Measurements from ENCODE around the gene IMPDH1.

The IMPDH1 gene

DNA sequence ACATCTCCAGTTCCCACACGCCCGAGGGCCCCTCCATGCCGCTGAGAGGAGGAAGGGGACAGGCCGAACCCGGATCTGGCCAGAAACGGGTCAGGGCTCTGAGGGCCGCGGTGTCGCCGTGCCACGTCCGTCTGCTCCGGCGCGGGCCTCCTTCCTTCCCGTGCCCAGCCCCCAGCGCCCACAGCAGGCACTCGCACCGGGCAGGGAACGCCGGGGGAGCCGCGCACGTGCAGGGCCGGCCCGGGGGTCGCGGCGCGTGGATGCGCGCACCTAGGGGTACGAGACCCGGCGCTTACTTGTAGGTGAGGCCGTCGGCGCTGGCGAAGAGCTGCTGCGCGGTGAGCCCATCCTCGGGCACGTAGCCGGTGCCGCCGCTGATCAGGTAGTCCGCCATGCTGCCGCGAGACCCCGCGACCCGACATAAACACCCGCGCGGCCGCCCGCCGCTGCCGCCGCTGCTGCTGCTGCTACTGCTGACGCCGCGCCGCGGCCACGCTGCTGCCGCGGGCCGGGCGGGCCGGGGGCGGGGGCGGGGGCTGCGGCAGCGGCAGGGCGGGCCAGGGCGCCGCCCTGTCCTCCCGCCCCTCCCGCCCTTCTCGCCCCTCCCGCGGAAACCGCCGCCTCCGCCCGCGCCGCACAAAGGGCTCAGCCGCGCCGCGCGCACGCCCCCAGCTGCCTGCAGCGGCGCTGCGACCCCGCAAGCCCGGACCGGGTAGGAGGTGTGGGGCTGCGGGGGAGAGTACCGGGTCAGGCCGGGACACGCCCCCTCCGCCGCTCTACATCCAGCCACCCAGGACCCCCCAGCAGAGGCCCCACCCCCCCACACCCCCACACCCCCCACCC lies 4.1 kb downstream of the IMPDH1 start:
- no peak for DNase-seq (ENCODE audit: low read depth in 2 of 2)

DNA sequence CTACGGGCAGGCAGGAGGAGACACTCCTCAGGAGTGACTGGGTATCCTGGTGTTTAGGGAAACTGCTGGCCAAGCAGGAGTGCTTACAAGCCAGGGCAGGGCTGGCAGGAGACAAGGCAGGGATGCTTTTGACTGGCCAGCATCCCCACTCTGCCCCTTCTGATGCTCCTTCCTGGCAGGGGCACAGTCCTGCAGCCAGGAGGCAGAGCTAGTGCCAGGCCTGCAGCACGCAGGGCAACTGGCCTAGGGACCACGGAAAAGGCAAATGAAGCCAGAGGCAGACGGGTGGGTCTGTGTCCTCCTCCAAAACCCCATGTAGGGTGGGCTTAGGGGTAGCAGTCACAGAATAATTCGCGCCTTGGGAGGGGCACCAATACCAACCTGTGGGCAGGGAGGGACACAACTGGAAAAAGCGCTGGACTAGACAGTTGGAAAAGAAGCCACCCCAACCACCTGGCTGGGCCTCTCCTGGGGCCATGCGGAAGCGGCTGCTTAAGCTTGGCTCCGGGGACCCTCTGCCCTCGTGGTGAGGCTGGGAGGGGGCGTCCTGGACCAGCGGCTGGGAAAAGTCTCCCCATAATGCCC lies 4.8 kb downstream of the IMPDH1 start:
- no peak for DNase-seq (ENCODE audit: low read depth in 2 of 2)

DNA sequence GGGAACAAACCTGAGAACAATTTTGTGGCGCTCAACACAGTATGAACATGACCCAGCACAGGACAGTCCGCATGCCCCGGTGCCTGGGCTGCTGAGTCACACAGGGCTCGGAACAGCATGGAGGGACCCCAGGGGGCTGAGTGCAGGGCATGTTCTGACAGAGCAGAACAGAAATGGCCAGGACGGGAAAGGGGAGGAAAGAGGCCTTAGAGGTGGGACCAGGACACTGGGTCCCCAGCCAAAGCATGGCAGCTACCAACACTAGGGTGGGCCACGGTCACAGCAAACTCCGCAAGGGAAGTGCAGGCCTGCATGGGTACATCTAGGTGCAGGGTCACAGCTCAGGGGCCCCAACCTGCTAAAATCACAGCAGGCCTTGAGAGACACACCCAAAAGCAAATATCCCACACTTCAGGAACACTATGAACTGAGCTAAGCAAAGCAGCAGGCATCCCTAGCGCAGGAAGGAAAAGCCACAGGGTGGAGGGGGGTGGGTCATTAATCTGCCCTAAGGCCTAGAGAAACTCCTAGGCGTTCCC lies 5.6 kb downstream of the IMPDH1 start:
- DNase-seq (ENCODE audit: low read depth in 2 of 2) = no peak

DNA sequence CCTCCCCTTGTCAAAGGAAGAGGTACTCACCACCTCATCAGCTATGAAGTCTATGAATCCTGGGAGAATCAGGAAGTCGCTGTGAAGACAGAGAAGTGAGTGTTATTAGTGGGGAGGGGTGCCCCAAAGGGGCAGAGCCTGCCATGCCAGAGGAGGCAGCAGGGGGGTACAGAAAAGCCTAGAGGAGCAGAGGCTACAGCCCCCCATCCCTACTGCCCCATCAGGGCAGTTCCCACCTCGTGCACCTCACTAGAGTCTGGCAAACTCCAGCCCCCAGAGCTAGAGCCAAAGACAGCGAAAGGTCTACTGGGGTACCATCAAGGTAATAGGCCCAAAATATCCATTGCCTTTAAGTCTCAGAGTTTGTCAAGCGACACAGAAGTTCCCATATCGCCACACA lies 6.1 kb downstream of the IMPDH1 start:
- DNase-seq (ENCODE audit: low read depth in 2 of 2) = no peak

DNA sequence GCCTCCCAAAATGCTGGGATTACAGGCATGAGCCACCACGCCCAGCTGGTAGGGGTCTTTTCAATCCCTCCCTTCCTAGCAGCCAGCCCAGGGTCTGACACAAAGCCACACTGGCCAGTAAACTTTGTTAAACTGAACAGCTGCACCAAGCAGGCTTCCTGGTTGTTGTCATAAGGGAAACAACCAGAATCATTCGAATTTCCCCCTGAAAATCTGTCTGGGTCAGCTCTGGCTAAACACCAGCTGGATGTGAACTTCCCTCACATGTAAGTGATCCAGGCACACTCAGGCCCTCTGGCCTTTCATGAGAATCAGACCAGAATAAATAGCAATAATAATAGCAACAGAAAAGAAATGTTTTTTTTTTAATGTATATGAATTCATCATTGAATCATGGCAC lies 7.4 kb downstream of the IMPDH1 start:
- no peak for DNase-seq (ENCODE audit: low read depth in 2 of 2)

DNA sequence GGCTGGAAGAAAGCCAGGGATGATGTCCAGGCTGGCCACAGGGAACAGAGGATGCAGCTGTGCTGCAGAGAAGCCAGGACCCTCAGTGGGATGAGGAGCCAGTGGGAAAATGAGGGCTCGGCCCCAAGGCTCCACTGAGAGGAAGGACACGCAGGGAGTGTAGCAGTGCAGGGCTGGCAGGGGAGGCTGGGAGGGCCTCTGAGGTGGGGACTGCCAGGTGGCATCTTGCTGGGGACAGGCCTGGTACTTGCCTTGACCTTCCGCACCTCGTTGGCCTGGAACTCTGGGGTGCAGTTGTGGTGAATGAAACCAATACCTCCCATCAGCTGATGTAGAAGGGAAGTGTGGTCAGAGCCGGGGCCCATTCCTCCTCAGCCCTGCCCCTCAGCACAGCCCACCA lies 9.2 kb downstream of the IMPDH1 start:
- DNase-seq (ENCODE audit: low read depth in 2 of 2) = no peak

DNA sequence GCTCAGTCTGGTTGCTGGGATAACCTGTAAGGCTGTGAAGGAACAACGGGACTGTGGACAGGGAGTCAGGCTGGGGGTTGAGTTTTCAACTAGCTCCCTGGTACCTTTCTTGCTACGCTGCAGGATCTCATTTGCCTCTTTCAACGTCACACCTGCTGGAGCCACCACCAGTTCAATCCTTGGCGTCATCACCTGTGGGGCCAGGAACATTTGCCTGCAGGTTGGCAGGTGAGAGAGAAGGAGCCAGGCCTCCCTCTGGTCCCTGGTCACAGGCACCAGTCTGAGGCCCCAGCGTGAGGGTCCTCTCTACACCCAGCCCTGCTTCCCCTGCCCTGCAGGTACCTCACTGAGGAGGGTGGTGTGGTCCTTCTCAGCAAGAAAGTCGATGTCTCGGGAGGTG lies 9.8 kb downstream of the IMPDH1 start:
- DNase-seq (ENCODE audit: low read depth in 2 of 2) = no peak

DNA sequence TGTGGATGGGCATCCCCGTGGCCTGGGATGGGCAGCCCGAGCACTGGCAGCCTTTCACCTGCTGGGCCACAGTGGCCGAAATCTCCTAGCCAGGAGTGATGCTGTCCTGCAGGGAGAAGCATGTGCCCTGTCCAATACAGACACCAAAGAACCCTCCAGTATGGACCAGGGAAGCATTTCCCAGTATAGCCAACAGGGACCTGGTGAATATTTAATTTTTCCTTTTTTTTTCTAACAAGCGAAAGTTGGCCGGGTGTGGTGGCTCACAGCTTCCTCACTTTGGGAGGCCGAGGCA lies 11.0 kb downstream of the IMPDH1 start:
- no peak for DNase-seq (ENCODE audit: low read depth in 2 of 2)

DNA sequence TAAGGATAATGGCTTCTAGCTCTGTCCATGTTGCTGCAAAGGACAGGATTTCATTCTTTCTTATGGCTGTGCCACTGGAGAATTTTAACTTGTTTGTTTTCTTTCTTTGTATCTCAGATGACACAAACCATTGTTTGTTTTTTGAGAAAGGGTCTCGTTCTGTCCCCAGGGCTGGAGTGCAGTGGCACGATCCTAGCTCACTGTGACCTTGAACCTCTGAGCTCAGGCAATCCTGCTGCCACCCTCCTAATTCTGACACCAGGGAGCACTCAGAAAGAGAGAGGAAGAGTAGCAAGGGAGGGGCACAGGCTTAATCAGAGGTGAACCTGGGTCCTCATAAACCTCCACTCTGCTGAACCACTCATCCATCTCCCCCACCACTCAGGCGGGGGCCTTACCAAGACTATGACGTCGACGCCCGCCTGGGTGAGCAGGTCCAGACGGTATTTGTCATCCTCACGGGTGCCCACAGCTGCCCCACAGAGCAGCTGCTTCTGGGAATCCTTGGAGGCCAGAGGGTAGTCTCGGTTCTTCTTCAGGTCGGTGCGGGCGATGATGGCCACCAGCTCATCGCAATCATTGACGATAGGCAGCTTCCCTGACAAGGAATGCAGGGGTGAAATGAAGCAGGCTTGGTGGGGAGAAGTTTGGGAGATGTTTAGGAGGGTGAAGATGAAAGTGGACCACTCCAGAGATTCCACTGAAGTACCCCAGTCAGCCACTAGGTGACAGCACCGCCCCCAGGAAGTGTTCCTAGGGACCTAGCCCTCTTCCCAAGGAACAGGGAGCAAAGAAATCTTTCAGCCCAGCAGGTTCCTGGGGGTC lies 11.6 kb downstream of the IMPDH1 start:
- DNase-seq (ENCODE audit: low read depth in 2 of 2) = no peak

DNA sequence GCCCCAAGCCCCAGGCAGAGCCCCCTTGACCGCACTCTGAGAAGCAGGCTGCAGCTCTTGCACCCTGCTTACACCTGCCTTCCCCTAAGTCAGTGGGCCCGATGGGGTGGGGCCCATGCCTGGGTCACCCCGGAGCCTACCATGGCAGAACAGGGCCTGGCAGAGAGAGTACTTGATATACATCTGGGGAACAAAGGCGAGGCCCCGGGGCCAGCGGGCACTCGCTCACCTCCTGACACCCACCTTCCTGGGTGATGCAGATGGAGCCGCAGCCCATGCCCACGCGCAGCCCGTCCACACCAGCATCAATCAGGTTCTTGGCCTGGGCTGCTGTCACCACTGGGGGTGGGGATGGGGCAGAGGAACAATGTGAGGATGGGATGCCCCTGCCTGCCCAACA lies 13.4 kb downstream of the IMPDH1 start:
- DNase-seq (ENCODE audit: low read depth in 2 of 2) = no peak

DNA sequence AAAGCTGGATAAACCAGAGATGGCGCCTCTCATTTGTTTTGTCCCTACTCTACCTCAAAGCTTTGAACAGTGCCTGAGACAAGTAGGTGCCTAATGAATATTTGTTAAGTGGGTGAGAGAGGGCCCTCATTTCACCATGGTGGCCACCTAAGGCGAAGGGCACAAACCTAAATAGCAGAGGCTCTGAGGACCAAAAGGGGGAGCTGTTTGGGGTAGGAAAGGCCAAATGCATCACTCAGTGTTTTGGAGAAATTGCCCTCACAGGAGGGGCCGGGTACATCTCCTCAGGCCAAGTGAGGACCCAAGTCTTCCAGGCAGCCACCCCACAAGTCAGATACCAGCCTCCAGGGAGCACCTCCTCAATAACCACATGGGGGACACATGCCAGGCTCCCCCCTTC lies 14.0 kb downstream of the IMPDH1 start:
- no peak for DNase-seq (ENCODE audit: low read depth in 2 of 2)

DNA sequence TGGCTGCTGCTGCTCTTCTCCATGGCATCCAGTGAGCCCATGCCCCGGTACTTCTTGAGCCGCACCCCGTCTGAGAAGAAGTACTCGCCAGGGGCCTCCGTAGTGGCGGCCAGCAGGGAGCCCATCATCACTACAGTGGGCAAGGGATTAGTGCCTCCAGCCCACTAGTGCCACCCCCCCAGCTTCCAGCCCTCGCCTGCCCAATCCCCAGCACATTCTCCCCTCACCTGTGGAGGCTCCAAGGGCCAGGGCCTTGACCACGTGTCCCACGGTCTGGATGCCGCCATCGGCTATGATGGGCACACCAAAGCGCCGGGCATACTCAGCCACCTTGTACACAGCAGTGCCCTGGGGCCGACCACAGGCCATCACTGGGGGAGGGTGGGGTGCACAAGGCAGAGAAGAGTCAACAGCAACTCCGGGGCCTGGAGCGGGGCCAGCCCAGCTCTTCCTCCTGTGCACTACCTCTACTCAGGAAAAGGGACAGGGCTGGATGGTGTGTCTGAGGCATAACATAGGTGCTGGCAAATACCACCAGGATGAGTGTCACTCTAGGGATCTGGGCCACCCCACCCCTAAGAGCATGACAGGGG lies 14.8 kb downstream of the IMPDH1 start:
- DNase-seq (ENCODE audit: low read depth in 2 of 2) = no peak

DNA sequence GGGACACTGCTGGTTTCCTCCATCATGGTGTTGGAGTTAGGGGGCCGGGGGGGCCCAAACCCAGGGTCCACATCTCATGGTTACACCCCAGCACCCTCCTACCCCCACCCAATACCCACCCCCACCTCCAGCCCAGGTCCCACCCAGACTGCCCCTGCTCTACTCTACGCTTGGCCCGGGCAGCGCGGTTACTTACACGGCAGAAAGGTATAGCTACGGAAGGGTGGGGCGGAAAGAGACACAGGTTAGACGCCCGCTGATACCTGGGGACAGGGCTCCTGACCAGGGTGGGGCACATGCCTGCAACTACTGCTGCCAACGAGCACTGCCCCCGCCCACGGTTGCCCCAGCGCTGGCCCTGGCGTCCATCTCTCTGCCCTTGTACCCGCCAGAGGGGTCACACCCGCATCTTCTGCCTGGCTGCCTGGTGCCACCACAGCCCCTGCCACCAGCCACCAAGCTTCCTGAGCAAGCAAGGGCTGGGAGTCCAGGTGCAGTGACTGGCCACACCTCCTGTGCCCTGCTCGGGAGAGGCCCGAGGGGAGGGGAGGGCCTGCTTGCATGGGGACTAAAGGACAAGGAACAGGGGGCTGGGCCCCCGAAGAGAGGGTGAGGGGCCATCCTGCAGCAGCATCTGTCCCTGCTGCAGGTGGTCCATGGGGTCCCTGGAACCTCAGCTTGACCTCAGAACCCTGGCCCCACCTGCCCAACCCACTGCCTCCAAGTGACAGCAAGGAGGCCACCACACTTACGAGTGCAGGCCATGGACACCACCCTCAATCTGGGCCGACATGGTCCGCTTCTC lies 16.1 kb downstream of the IMPDH1 start:
- DNase-seq (ENCODE audit: low read depth in 2 of 2) = no peak

DNA sequence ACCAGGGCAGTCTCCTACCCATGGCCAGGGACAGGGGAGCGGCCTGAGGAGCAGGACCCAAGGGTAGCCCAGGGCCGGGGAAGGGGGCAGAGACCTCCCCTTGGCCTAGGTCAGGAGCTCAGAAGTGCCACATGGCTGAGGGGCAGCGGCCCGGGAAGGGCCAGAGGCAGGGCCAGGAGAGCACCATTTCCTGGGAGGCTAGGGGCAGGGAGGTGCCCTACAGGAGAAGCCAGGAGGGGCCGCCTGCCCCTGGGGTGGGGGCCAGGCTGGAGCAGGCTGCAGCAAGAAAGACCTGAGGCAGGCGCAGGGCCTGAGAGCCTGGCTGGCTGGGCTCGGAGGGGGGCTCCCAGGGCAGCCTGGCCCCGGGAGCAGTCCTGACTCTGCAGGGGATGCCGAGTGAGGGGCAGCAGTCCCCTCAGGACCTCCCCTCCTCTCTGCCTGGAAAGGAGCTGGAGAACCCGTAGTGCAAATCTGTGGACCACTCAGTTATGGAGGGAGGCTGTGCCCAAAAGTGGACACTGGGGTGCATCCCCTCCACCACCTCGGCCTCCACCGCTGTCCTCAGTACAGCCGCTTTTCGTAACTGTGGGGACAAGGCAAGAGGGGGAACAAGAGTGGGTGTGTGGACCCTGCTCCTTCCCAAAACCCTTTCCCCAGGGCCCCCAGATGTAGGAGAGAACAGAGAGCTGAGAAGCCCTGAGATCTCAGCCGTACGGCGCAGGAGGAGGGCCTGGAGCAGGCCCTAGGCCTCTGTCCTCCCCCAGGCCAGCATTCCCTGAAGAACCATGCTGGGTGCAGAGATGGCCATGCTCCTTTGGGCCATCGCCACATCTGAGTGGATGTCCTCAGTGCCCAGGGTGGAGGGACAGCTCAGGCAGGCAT lies 17.1 kb downstream of the IMPDH1 start:
- no peak for DNase-seq (ENCODE audit: low read depth in 2 of 2)

DNA sequence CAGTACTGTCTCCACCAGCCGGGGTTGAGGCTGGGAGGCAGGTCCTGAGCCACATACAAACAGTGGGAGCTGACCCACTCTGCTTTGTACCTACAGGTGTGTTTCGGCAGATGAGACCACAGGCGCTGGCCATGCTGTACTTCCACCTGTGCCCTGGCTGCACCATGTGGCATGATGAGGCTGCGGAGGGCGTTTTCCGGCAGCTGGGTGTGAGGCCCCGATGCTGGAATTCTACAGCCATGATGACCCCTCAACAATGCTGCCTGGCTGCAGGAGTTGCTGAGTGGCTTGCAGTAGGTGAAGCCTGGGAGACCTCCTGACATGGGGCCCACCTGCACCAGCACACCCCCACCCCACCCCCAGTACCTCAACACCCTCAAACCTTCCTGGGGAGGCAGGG lies 18.0 kb downstream of the IMPDH1 start:
- no peak for DNase-seq (ENCODE audit: low read depth in 2 of 2)

DNA sequence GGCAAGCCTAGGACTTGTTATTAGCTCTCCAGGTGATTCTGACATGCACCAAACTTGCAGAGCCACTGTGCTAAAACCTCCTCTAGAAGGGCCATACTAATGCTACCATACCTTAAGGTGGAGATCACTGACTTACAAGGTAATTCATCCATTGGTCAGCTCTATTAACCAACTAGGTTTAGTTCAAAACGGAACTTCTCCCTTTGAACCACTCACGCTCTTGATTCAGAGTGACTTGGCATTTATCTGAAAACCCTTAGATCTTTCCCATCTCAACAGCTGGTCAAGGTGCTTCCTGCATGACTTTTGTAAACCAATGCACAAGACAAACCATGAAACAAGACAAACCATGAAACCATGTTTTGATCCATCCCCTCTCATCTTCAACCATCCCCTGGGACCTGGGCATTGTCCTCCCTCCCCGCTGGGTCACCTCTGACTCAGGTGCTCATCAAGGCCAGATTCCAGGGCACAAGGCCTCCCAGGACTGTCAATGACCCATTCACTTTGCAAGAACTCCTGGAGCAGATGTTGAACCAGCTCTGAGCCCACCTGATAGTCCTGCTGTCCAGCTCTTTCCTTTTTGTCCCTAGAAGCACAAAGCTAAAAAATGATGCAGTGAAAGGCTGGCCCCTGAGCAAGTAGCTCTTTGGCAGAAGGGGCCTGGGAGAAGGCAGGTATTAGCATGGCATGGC lies 18.8 kb downstream of the IMPDH1 start:
- DNase-seq (ENCODE audit: low read depth in 2 of 2) = no peak

DNA sequence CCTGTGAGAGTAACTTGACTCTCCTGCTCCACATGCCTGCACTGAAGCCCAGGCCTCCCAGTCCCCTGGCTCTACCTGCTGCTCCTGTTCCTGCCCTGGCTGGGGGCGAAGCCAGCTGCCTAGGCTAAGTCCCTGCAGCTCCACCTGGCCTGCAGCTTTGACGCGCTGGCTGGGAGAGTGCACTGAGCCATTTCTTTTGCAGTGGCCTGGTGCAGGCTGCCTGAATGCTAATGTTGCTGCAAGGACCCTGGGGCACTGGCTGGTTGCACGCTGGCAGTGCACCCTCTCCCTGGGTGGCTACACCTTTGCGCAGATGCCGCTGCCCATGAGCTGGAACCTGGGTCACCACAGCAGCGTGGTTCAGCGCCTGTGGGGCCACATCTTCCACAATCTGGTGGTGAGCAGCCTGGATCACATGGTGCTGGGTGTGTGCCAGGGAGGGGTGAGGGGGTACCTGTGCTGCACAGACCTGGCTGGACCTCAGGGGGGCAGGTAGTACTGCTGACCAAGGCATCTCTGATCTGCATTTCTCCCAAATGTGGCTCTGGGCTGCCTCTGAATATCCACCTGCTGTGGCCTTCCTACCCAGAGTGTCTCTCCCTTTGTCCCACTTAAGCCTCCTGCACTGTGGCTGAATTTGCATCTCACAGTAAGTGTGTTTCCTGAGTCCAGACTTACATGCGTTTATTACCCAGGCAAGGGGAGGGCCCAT lies 20.0 kb downstream of the IMPDH1 start:
- DNase-seq (ENCODE audit: low read depth in 2 of 2) = no peak

DNA sequence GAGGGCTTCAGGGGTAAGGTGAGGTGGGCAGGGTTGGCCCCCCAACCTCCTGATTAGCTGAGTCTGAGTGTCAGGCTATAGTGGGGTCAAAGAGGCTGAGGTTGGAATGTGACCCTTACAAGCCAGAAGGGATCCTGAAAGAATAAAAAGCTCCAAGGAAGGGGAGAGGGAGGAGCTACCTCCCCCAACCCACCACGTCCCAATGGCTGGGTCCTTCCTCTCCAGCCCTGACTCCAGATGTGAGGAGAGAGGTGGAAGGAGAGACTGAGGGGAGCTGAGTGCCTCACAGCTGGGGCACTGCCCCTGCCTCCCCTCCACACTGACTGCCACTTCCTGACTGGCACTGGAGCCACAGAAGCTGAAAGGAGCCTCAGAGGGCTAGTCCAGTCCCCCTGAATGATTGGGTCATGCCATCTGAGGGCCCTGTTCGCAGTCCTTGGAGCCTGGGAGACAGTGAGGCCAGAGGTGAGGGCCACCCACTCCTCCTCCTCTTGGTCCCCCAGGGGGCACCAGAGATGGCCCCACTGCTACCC lies 20.6 kb downstream of the IMPDH1 start:
- DNase-seq (ENCODE audit: low read depth in 2 of 2) = no peak

DNA sequence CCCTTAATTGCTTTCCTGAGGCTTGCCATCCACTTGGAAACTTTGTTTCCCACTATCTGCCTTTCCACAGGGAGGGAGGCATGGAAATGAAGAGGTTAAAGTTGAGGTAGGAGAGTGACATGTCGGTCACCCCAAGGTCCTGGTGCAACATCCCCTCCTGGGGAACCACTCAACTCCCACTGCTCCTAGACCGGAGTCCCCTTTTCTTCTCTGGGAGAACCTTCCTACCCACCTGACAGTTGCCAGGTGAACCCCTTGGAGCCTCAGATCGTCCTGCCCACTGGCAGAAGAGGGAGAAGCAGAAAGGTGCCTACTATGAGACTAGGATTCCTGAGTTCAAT lies 21.7 kb downstream of the IMPDH1 start:
- no peak for DNase-seq (ENCODE audit: low read depth in 2 of 2)

All from fibroblast of skin of left quadriceps (primary cell).